ENCODE data around the gene DHX36. TPM values are rescaled to one million over a fixed set of nuclear protein-coding genes. Genes with fewer than 3 reads are reported as not detected.
A peak's percentile ranks its signal among the peaks of the same experiment; 100 is the strongest.

Gene DHX36
- total and polyA plus RNA-seq, 2 of the 4 experiments (the other 2 are of a cell fraction) = 27.1 to 30.2 TPM

DNA sequence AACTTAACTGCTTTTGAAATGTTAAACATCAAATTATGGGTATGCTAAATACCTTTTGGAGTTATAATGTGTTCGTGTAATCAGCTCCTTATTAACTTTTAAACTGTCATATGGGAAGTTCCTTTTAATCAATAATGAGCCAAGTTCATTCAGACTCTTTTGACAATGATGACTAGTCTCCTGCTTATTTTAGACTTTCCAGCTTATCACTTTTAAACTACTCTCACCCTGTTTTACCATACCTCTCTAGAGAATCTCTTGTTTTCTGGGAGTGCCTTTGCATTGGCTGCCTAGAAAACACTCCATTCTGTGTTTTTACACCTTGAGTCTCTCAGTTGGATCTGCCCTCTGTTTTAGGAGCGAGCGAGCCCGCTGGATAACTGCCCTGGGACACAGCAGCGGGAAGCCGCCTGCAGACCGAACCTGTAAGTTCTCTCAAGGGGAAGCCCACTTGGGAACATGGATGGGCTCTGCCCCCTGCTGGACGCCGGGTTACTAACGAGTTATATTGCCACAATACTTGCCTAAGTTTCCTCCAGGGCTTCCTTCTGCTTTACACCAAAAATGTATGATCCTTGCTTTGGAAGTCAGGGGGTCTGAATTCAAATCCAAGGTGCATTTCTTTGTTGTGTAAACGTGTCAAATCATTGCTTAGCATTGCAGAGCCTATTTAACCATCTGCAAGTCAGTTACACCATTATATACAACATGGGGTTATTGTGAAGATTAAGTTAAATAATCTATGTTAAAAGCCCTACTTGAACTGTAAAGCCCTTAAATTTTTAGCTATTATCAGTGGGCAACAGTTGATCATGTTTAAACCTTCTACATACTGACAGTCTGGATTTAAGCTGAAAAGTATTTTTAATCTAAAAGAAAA lies 71.3 kb downstream of the DHX36 start:
- DNase-seq = peak; percentile 84
- ATAC-seq (ENCODE audit: low read depth) = peak; percentile 99
- ChIA-PET POLR2A (ENCODE audit: unreplicated experiment) (interaction anchor here (1.3 kb wide), 1 partner anchor 24 kb away, joined by 5 read pairs; no protein-coding TSS in a partner anchor), CTCF (interaction anchor here (0.5 to 2.7 kb wide), 14 partner anchors 9 to 365 kb away, joined by 3 to 11 read pairs (median 4); no protein-coding TSS in a partner anchor)
- dilution Hi-C loops (cut with HindIII; ENCODE audit: low sequenced_read_pairs, unreplicated experiment) = no loop called here
- no peaks in the 10 kb centered on the region for H3K9me1 ChIP-seq (ENCODE audit: insufficient read depth, low read length)
- no peak overlapping the region for H2BK5ac ChIP-seq (ENCODE audit: low read depth, low read length, poor library complexity, severe bottlenecking)
- H3K23ac ChIP-seq (ENCODE audit: low read depth, low read length) = no peak overlapping the region
- no peak overlapping the region for H2AK5ac ChIP-seq (ENCODE audit: low read depth, low read length)
- H3K79me1 ChIP-seq (ENCODE audit: low read depth in 1 of 2, low read length in 2 of 2) = no peaks in the 10 kb centered on the region
- H2AFZ ChIP-seq (replicated peaks; ENCODE audit: low read length, poor library complexity) = no peak overlapping the region
- H2BK120ac ChIP-seq (ENCODE audit: low read depth, low read length) = no peak overlapping the region
- BruUV-seq (replicated peaks) = no TSS peak
- H3K56ac ChIP-seq (ENCODE audit: extremely low read depth, insufficient read depth, low read length) = no peak overlapping the region
- H3K9me3 ChIP-seq (ENCODE audit: control insufficient read depth, insufficient read depth, low read length) = no peaks in the 10 kb centered on the region
- no peak overlapping the region for H2BK15ac ChIP-seq (ENCODE audit: low read depth, low read length)
- H3K27me3 ChIP-seq (ENCODE audit: control insufficient read depth, insufficient read depth, low read length) = no peaks in the 10 kb centered on the region
- no peak overlapping the region for H4K5ac ChIP-seq (ENCODE audit: low read depth, low read length)
- H3K14ac ChIP-seq (replicated peaks; ENCODE audit: low read depth, low read length) = no peak overlapping the region
- in situ Hi-C loops (cut with MboI; ENCODE audit: low sequenced_read_pairs) = loop anchor here (5.0 kb wide), 1 partner anchor 156 kb away; no protein-coding TSS in a partner anchor
- no peak overlapping the region for H3K4ac ChIP-seq (ENCODE audit: low read depth, low read length)
- no peak overlapping the region for H2BK20ac ChIP-seq (ENCODE audit: low read depth, low read length)
- no peak overlapping the region for H2AK9ac ChIP-seq (replicated peaks; ENCODE audit: low read depth, low read length, poor library complexity)
- H4K20me1 ChIP-seq (ENCODE audit: insufficient read depth, low read length) = no peaks in the 10 kb centered on the region
- peaks cover 11% of the 10 kb centered on the region for H3K36me3 ChIP-seq (ENCODE audit: control insufficient read depth, insufficient read depth, low read length)
- no peak overlapping the region for H3K9ac ChIP-seq (ENCODE audit: low read depth, low read length)
- no peaks in the 10 kb centered on the region for H3K4me1 ChIP-seq (ENCODE audit: control insufficient read depth, insufficient read depth, low read length)
- intact Hi-C loops (cut with micrococcal nuclease) = loop anchor here (1.0 kb wide), 4 partner anchors 132 to 1227 kb away; partner anchors contain the start of gene ARHGEF26
- WGBS, 2 experiments (ENCODE audit: extremely low coverage in 2 of 2, insufficient read length in 1 of 2) = 14% methylated on average over 5 of the region's 11 CpGs; no CpG with 5 or more reads in 1 of the 2 experiments
- no peak overlapping the region for H4K91ac ChIP-seq (ENCODE audit: insufficient read depth, low read depth, low read length)
- peak overlapping the region; percentile 72 for H3K4me2 ChIP-seq (ENCODE audit: low read depth, low read length)
- no peak overlapping the region for H3K4me3 ChIP-seq (ENCODE audit: insufficient read depth, low read depth, low read length)
- no peak overlapping the region for H3K18ac ChIP-seq (ENCODE audit: low read depth, low read length)
- H3K27ac ChIP-seq (ENCODE audit: insufficient read depth, low read length) = no peak overlapping the region
- no peak overlapping the region for H4K8ac ChIP-seq (ENCODE audit: low read depth in 2 of 2, low read length in 2 of 2)
- peak; percentile 49; the same call in 1 of the 2 replicates for TF ChIP-seq POLR2A (IDR thresholded peaks at IDR 0.05; ENCODE audit: low read depth, low read length)
- TF ChIP-seq RFX5 (IDR thresholded peaks at IDR 0.05; ENCODE audit: low read depth, low read length) = no peak
- TF ChIP-seq RCOR1 (IDR thresholded peaks at IDR 0.05; ENCODE audit: insufficient replicate concordance, low read length) = no peak
- no peak for TF ChIP-seq NFE2L2 (IDR thresholded peaks at IDR 0.05; ENCODE audit: low read depth, low read length)
- no peak for TF ChIP-seq MAZ (IDR thresholded peaks at IDR 0.05; ENCODE audit: borderline replicate concordance, low read depth, low read length)
- TF ChIP-seq, protein P1, sequence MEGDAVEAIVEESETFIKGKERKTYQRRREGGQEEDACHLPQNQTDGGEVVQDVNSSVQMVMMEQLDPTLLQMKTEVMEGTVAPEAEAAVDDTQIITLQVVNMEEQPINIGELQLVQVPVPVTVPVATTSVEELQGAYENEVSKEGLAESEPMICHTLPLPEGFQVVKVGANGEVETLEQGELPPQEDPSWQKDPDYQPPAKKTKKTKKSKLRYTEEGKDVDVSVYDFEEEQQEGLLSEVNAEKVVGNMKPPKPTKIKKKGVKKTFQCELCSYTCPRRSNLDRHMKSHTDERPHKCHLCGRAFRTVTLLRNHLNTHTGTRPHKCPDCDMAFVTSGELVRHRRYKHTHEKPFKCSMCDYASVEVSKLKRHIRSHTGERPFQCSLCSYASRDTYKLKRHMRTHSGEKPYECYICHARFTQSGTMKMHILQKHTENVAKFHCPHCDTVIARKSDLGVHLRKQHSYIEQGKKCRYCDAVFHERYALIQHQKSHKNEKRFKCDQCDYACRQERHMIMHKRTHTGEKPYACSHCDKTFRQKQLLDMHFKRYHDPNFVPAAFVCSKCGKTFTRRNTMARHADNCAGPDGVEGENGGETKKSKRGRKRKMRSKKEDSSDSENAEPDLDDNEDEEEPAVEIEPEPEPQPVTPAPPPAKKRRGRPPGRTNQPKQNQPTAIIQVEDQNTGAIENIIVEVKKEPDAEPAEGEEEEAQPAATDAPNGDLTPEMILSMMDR (conservative IDR thresholded peaks at IDR 0.05; ENCODE audit: low read depth, low read length) = peak; percentile 99
- TF ChIP-seq MXI1 (IDR thresholded peaks at IDR 0.05; ENCODE audit: borderline replicate concordance, low read depth, low read length) = no peak
- TF ChIP-seq CEBPB (IDR thresholded peaks at IDR 0.05; ENCODE audit: low read depth, low read length) = no peak
- TF ChIP-seq BHLHE40 (IDR thresholded peaks at IDR 0.05; ENCODE audit: low read depth, low read length) = no peak
- TF ChIP-seq CHD1 (IDR thresholded peaks at IDR 0.05; ENCODE audit: low read depth, low read length) = no peak
- TF ChIP-seq, protein P2, sequence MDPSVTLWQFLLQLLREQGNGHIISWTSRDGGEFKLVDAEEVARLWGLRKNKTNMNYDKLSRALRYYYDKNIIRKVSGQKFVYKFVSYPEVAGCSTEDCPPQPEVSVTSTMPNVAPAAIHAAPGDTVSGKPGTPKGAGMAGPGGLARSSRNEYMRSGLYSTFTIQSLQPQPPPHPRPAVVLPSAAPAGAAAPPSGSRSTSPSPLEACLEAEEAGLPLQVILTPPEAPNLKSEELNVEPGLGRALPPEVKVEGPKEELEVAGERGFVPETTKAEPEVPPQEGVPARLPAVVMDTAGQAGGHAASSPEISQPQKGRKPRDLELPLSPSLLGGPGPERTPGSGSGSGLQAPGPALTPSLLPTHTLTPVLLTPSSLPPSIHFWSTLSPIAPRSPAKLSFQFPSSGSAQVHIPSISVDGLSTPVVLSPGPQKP (IDR thresholded peaks at IDR 0.05; ENCODE audit: borderline replicate concordance, low read depth, low read length) = no peak
- TF ChIP-seq MAFK (IDR thresholded peaks at IDR 0.05; ENCODE audit: low read depth, low read length) = no peak
- no peak for TF ChIP-seq FOS (IDR thresholded peaks at IDR 0.05; ENCODE audit: low read depth, low read length)
- TF ChIP-seq SMC3 (IDR thresholded peaks at IDR 0.05; ENCODE audit: low read depth, low read length) = peak; percentile 92

Measured in IMR-90 (cell line).